ENCODE measurements around the gene CELF4. TPM values are rescaled to one million over a fixed set of nuclear protein-coding genes. Genes with fewer than 3 reads are reported as not detected.

The CELF4 gene
- total RNA-seq, 4 donors from 2014 or later = 0.32 to 0.81 (median 0.77) TPM

DNA sequence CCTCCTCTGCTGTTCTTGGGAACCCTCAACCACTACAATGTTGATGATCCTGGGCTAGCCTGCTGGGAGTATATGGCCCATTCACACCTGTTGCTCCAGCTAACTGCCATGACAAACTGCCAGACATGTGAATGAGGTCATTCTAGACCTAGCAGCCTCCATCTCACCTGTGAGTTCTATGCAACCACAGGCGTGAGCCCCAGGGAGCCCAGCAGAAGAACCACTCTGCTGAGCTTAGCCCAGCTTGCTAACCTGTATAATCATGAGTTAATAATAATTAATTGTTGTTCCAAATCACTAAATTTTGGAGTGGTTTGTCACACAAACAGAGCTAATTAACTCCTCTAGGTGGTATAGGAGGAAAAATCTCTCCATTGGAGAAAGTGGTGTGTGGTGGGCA is 24.7 kb upstream of the CELF4 start:
- Histone ChIP-seq H3K36me3 (no peaks in the 10 kb centered on the region), H3K27me3 (peaks cover 12% of the 10 kb centered on the region), H3K9me3 (peaks cover 0 to 8% (median 0%) of the 10 kb centered on the region in 3 donors), H3K4me3 (no peak overlapping the region), H3K27ac (no peak overlapping the region), H3K4me1 (no peaks in the 10 kb centered on the region)
- WGBS, 2 donors (ENCODE audit: low coverage in 1 of 2) = 75% methylated on average over 1 of the region's 1 CpG; no CpG with 5 or more reads in 1 of the 2 donors
- ATAC-seq = no peak
- TF ChIP-seq, protein P1, sequence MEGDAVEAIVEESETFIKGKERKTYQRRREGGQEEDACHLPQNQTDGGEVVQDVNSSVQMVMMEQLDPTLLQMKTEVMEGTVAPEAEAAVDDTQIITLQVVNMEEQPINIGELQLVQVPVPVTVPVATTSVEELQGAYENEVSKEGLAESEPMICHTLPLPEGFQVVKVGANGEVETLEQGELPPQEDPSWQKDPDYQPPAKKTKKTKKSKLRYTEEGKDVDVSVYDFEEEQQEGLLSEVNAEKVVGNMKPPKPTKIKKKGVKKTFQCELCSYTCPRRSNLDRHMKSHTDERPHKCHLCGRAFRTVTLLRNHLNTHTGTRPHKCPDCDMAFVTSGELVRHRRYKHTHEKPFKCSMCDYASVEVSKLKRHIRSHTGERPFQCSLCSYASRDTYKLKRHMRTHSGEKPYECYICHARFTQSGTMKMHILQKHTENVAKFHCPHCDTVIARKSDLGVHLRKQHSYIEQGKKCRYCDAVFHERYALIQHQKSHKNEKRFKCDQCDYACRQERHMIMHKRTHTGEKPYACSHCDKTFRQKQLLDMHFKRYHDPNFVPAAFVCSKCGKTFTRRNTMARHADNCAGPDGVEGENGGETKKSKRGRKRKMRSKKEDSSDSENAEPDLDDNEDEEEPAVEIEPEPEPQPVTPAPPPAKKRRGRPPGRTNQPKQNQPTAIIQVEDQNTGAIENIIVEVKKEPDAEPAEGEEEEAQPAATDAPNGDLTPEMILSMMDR (IDR thresholded peaks at IDR 0.05) = no peak
- TF ChIP-seq EP300 (IDR thresholded peaks at IDR 0.05) = no peak
- TF ChIP-seq POLR2A (IDR thresholded peaks at IDR 0.05) = no peak
- TF ChIP-seq POLR2AphosphoS5 (IDR thresholded peaks at IDR 0.05) = no peak

DNA sequence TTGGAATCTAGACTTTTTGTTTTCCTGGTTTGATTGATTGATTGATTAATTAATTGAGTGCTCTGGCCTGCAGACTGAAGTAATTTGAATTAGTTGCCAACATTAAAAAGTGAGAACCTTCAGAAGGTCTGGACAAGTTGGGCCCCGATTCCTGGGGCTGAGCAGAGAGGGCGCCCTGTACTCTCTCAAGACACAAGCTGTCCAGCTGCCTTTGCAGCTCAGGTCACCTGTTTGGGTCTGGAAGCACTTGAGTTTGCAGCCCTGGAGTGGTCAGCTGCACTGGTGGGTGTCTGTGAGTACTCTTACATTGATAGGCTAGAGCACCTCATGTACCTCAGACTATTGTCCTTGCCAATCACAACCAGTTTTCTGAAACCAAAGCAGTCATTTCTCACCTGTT is 22.7 kb upstream of the CELF4 start:
- ATAC-seq = no peak

DNA sequence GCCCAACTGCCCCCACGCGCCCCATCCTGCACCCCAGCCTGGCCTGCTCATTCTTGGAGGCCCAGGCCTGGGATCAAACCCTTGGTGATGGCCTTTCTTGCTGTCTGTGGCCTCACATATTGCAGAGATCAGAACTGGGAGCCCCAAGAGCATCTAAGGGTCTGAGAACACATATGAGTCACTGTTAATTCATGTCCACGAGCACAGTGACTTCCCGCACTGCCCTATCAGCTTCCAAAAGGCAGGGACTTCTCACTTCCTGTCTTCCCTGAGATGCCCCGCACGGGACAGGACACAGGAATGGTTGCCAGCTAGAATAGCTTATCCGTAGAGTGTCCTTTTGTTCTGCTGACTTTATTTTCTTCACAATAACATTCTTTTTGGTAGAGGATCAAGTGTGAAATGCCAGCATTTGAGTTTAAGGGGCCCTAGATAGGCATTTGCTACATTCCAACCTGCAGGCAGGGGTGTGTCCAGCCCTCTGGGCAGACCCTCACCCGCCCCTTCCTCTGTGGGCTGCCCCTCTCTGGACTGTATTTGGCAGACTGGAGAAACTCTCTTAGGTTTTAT is 21.1 kb upstream of the CELF4 start:
- ATAC-seq = no peak
- Histone ChIP-seq H3K27me3 (peaks cover 21% of the 10 kb centered on the region), H3K9me3 (peaks cover 0 to 8% (median 0%) of the 10 kb centered on the region in 3 donors), H3K4me3 (no peak overlapping the region), H3K36me3 (no peaks in the 10 kb centered on the region), H3K4me1 (no peaks in the 10 kb centered on the region), H3K27ac (no peak overlapping the region)
- TF ChIP-seq EP300 (IDR thresholded peaks at IDR 0.05) (no peak), POLR2AphosphoS5 (IDR thresholded peaks at IDR 0.05) (no peak), POLR2A (IDR thresholded peaks at IDR 0.05) (no peak)
- TF ChIP-seq, protein P1 (IDR thresholded peaks at IDR 0.05) = no peak
- 69 to 86% methylated on average over 5 of the region's 8 CpGs for WGBS, 2 donors (ENCODE audit: low coverage in 1 of 2)

More for the DNA sequence above, 22.7 kb upstream of the CELF4 start:
- TF ChIP-seq POLR2A (IDR thresholded peaks at IDR 0.05) = no peak
- no peak for TF ChIP-seq POLR2AphosphoS5 (IDR thresholded peaks at IDR 0.05)
- WGBS, 2 donors (ENCODE audit: low coverage in 1 of 2) = 93 to 100% methylated on average over 2 of the region's 2 CpGs
- H3K27ac ChIP-seq = no peak overlapping the region
- no peak overlapping the region for H3K4me3 ChIP-seq
- no peaks in the 10 kb centered on the region for H3K4me1 ChIP-seq
- H3K9me3 ChIP-seq = peaks cover 0 to 8% (median 0%) of the 10 kb centered on the region in 3 donors
- peaks cover 11% of the 10 kb centered on the region for H3K27me3 ChIP-seq
- no peaks in the 10 kb centered on the region for H3K36me3 ChIP-seq

DNA sequence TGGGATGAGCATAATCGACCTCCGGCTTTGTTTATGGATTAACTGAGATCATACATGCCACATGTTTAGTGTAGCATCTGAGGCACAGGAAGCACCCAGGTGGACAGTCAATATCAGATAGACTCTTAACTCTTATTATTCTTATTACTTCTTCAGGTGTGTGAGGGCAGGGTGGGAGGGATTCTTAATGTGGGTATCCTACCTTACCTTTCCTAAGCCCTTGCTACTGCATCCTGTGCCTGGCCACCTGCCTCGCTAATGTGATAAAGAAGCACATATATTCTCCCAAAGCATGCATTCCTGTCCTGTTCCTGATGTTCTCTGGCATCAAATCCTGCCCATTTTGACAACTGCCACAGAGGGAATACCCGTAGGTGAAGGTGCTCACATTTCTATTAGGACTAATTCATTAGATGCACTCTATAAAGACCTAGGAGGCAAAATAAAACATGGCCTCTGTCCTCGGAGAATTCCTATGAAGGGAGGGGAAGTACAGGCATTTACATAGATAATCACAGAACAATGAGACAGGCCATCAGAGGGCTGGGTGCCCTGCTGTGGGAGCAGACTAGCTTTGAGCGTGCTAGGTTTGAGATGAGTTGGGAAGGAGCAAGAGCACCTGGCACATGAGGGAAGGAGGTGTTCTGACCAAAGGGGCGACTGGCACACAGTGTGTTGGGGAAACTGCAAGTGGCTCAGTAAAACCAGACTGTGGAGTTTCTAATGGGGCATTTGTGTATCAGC is 19.5 kb upstream of the CELF4 start:
- 60 to 83% methylated on average over 4 to 6 of the region's 7 CpGs for WGBS, 2 donors (ENCODE audit: low coverage in 1 of 2)
- TF ChIP-seq POLR2A (IDR thresholded peaks at IDR 0.05) = no peak
- no peak for TF ChIP-seq EP300 (IDR thresholded peaks at IDR 0.05)
- TF ChIP-seq, protein P1 (IDR thresholded peaks at IDR 0.05) = no peak
- TF ChIP-seq POLR2AphosphoS5 (IDR thresholded peaks at IDR 0.05) = no peak
- Histone ChIP-seq H3K36me3 (no peaks in the 10 kb centered on the region), H3K4me1 (no peaks in the 10 kb centered on the region), H3K27me3 (peaks cover 33% of the 10 kb centered on the region), H3K4me3 (no peak overlapping the region), H3K27ac (no peak overlapping the region), H3K9me3 (no peaks in the 10 kb centered on the region)
- no peak for ATAC-seq

DNA sequence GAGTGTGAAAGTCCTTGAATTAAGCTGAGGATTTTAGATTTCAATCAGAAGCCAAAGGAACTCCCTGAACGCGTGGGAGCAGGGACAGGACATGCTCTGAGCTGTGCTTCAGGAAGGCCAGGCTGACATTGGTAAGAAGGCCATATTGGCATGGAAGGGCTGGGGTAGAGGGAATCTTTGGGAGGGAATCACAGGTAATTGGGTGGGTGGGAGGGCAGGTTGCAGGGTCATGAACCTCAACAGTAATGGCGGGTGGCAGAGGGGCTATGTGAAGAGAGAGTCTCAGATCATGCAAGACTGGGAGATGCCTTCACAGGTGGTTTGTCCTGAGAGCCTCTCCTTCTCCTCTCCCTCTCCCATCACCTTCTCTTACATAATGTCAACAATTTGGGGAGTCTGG is 18.6 kb upstream of the CELF4 start:
- no peak for TF ChIP-seq POLR2A (IDR thresholded peaks at IDR 0.05)
- TF ChIP-seq POLR2AphosphoS5 (IDR thresholded peaks at IDR 0.05) = no peak
- TF ChIP-seq EP300 (IDR thresholded peaks at IDR 0.05) = no peak
- TF ChIP-seq, protein P1 (IDR thresholded peaks at IDR 0.05) = no peak
- H3K4me1 ChIP-seq = peaks cover 0 to 3% (median 0%) of the 10 kb centered on the region in 3 donors
- no peaks in the 10 kb centered on the region for H3K36me3 ChIP-seq
- ATAC-seq = no peak
- no peak overlapping the region for H3K27ac ChIP-seq
- peaks cover 40% of the 10 kb centered on the region for H3K27me3 ChIP-seq
- H3K4me3 ChIP-seq = no peak overlapping the region
- no peaks in the 10 kb centered on the region for H3K9me3 ChIP-seq
- 76% methylated on average over 3 of the region's 3 CpGs; no CpG with 5 or more reads in 1 of the 2 donors for WGBS, 2 donors (ENCODE audit: low coverage in 1 of 2)
